GM21515 (cell line): Measurements from ENCODE around the gene CDC73.
"Not testable (repeated sequence)": the region's sequence is repeated elsewhere in the genome, so short reads cannot be mapped to it uniquely, and the experiment has no call there.

ENCODE experiments used
- ATAC-seq: cut with Tn5 transposase; IDR thresholded peaks from one replicate; pipeline ENCODE4 v1.9.1; 2021; ENCODE audit not compliant: unreplicated experiment

The CDC73 gene

GRCh38 chr1:193113258-193113991 is 8.4 kb upstream of the CDC73 start:
- ATAC-seq, result no peak

GRCh38 chr1:193113992-193114332 is 7.9 kb upstream of the CDC73 start:
- no peak for ATAC-seq

- ATAC-seq, result no peak
These were observed 7.2 kb upstream of the CDC73 start for GRCh38 chr1:193114485-193115095.

GRCh38 chr1:193115629-193116227 is 6.1 kb upstream of the CDC73 start:
- ATAC-seq, result no peak

GRCh38 chr1:193117167-193117566 is 4.7 kb upstream of the CDC73 start:
- not testable (repeated sequence) for ATAC-seq

GRCh38 chr1:193118194-193118593 is 3.6 kb upstream of the CDC73 start:
- no peak for ATAC-seq

- no peak for ATAC-seq
These were observed 2.8 kb upstream of the CDC73 start for GRCh38 chr1:193118803-193119730.

GRCh38 chr1:193120604-193121166 is 1.1 kb upstream of the CDC73 start:
- no peak for ATAC-seq

GRCh38 chr1:193123751-193124150 is 1.9 kb downstream of the CDC73 start:
- ATAC-seq, result no peak

GRCh38 chr1:193125369-193125768 is 3.5 kb downstream of the CDC73 start:
- no peak for ATAC-seq

- ATAC-seq, result no peak
These were observed 9.5 kb downstream of the CDC73 start for GRCh38 chr1:193131266-193131860.

GRCh38 chr1:193140254-193140653 is 18.4 kb downstream of the CDC73 start:
- no peak for ATAC-seq

- ATAC-seq, result no peak
These were observed 20.0 kb downstream of the CDC73 start for GRCh38 chr1:193141804-193142203.

GRCh38 chr1:193142409-193142808 is 20.6 kb downstream of the CDC73 start:
- ATAC-seq, result no peak

GRCh38 chr1:193143285-193143684 is 21.5 kb downstream of the CDC73 start:
- no peak for ATAC-seq

GRCh38 chr1:193144361-193144938 is 22.6 kb downstream of the CDC73 start:
- no peak for ATAC-seq

- ATAC-seq, result no peak
These were observed 23.2 kb downstream of the CDC73 start for GRCh38 chr1:193144999-193145398.

GRCh38 chr1:193156117-193156821 is 34.4 kb downstream of the CDC73 start:
- no peak for ATAC-seq

- ATAC-seq, result no peak
These were observed 35.0 kb downstream of the CDC73 start for GRCh38 chr1:193156822-193157142.

- ATAC-seq, result no peak
These were observed 35.5 kb downstream of the CDC73 start for GRCh38 chr1:193157360-193157759.
